Measurements from ENCODE around the gene SLC66A1.

The SLC66A1 gene

GRCh38 chr1:19325958-19326747, 14.0 kb downstream of the SLC66A1 start:
- no peak for FAIRE-seq

GRCh38 chr1:19326748-19327065, 14.6 kb downstream of the SLC66A1 start:
- FAIRE-seq: no peak

- FAIRE-seq: no peak
Measured at GRCh38 chr1:19327301-19327700, 15.2 kb downstream of the SLC66A1 start.

GRCh38 chr1:19327736-19328135, 15.6 kb downstream of the SLC66A1 start:
- FAIRE-seq: no peak

- no peak for FAIRE-seq
Measured at GRCh38 chr1:19328486-19328885, 16.4 kb downstream of the SLC66A1 start.

- FAIRE-seq: no peak
Measured at GRCh38 chr1:19329188-19329587, 17.1 kb downstream of the SLC66A1 start.

GRCh38 chr1:19329611-19330010, 17.5 kb downstream of the SLC66A1 start:
- no peak for FAIRE-seq

GRCh38 chr1:19330449-19331135, 18.5 kb downstream of the SLC66A1 start:
- FAIRE-seq: no peak

GRCh38 chr1:19331262-19331878, 19.2 kb downstream of the SLC66A1 start:
- FAIRE-seq: no peak

GRCh38 chr1:19332832-19333231, 20.7 kb downstream of the SLC66A1 start:
- no peak for FAIRE-seq

GRCh38 chr1:19333587-19334354, 21.6 kb downstream of the SLC66A1 start:
- no peak for FAIRE-seq

GRCh38 chr1:19336543-19336942, 24.4 kb downstream of the SLC66A1 start:
- FAIRE-seq: no peak

GRCh38 chr1:19337289-19337688, 25.2 kb downstream of the SLC66A1 start:
- FAIRE-seq: no peak

GRCh38 chr1:19338323-19338762, 26.2 kb downstream of the SLC66A1 start:
- no peak for FAIRE-seq

GRCh38 chr1:19339214-19339861, 27.2 kb downstream of the SLC66A1 start:
- no peak for FAIRE-seq

GRCh38 chr1:19340387-19340937, 28.3 kb downstream of the SLC66A1 start:
- FAIRE-seq: no peak

- FAIRE-seq: no peak
Measured at GRCh38 chr1:19341201-19342061, 29.3 kb downstream of the SLC66A1 start.

GRCh38 chr1:19342062-19342750, 30.1 kb downstream of the SLC66A1 start:
- FAIRE-seq: no peak

GRCh38 chr1:19342894-19343616, 30.9 kb downstream of the SLC66A1 start:
- no peak for FAIRE-seq
